Activated naive CD4-positive, alpha-beta T cell (primary cell): Measurements from ENCODE around the gene CACNA1I.

Experiments used
- DNase-seq, 4 experiments: peaks; one replicate each; lab custom pipeline; 2025; lab: John Stamatoyannopoulos, UW

CACNA1I gene

GRCh38 chr22:39598017-39598965 is 27.7 kb downstream of the CACNA1I start:
- DNase-seq, result peak; percentile 13 to 78 (median 58)

- no peak for DNase-seq
These were observed 30.1 kb downstream of the CACNA1I start for GRCh38 chr22:39600491-39601179.

- no peak for DNase-seq
These were observed 30.6 kb downstream of the CACNA1I start for GRCh38 chr22:39601180-39601535.

GRCh38 chr22:39603345-39603744 is 32.8 kb downstream of the CACNA1I start:
- DNase-seq, result no peak

GRCh38 chr22:39610246-39610645 is 39.7 kb downstream of the CACNA1I start:
- no peak for DNase-seq

GRCh38 chr22:39610766-39611165 is 40.2 kb downstream of the CACNA1I start:
- DNase-seq, result no peak

- no peak for DNase-seq
These were observed 40.8 kb downstream of the CACNA1I start for GRCh38 chr22:39611360-39611759.

- no peak for DNase-seq
These were observed 42.4 kb downstream of the CACNA1I start for GRCh38 chr22:39612811-39613548.

GRCh38 chr22:39613549-39613921 is 43.0 kb downstream of the CACNA1I start:
- DNase-seq, result no peak

GRCh38 chr22:39614442-39614841 is 43.9 kb downstream of the CACNA1I start:
- no peak for DNase-seq

GRCh38 chr22:39616051-39616450 is 45.5 kb downstream of the CACNA1I start:
- no peak for DNase-seq

- DNase-seq, result no peak
These were observed 46.2 kb downstream of the CACNA1I start for GRCh38 chr22:39616781-39617180.

GRCh38 chr22:39617342-39617741 is 46.8 kb downstream of the CACNA1I start:
- DNase-seq, result no peak

GRCh38 chr22:39617970-39618757 is 47.6 kb downstream of the CACNA1I start:
- DNase-seq, result no peak

GRCh38 chr22:39618996-39619530 is 48.5 kb downstream of the CACNA1I start:
- no peak for DNase-seq

- DNase-seq, result no peak
These were observed 50.6 kb downstream of the CACNA1I start for GRCh38 chr22:39620924-39621690.

- no peak for DNase-seq
These were observed 51.3 kb downstream of the CACNA1I start for GRCh38 chr22:39621826-39622225.

- DNase-seq, result peak; percentile 24 to 63 (median 52)
These were observed 52.4 kb downstream of the CACNA1I start for GRCh38 chr22:39622881-39623367.

- DNase-seq, result no peak
These were observed 53.3 kb downstream of the CACNA1I start for GRCh38 chr22:39623603-39624500.

GRCh38 chr22:39624501-39624821 is 53.9 kb downstream of the CACNA1I start:
- no peak for DNase-seq
